CD4-positive, alpha-beta T cell treated with Interleukin-4 for 1 hour (primary cell): ENCODE results near the gene GDA.
A peak's percentile ranks its signal among the peaks of the same experiment; 100 is the strongest.
"Not testable (repeated sequence)": the region's sequence is repeated elsewhere in the genome, so short reads cannot be mapped to it uniquely, and the experiment has no call there.

ENCODE experiments used
- DNase-seq, 2 donors: peaks; one replicate each; pipeline ENCODE4 v3.0.0-alpha.2; 2020 to 2022

The GDA gene

DNA sequence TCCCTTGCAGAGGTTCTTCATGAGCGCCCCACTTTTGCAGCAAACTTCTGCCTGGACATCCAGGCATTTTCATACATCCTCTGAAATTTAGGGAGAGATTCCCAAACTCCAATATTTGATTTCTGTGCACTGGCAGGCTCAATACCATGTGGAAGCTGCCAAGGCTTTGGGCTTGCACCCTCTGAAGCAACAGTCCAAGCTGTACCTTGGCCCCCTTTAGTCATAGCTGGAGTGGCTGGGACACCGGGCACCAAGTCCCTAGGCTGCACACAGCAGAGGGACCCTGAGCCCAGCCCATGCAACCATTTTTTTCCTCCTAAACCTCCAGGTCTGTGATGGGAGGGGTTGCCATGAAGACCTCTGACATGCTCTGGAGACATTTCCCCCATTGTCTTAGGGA is 141.1 kb downstream of the GDA start:
- no peak for DNase-seq

DNA sequence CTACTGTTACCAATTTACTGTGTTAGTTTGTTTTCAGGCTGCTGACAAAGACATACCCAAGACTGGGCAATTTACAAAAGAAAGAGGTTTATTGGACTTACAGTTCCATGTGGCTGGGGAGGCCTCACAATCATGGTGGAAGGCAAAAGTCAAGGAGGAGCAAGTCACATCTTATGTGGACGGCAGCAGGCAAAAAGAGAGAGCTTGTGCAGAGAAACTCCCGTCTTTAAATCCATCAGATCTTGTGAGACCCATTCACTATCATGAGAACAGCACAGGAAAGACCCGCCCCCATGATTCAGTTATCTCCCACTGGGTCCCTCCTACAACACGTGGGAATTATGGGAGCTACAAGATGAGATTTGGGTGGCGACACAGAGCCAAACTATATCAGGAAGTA is 142.3 kb downstream of the GDA start:
- DNase-seq: not testable (repeated sequence)

DNA sequence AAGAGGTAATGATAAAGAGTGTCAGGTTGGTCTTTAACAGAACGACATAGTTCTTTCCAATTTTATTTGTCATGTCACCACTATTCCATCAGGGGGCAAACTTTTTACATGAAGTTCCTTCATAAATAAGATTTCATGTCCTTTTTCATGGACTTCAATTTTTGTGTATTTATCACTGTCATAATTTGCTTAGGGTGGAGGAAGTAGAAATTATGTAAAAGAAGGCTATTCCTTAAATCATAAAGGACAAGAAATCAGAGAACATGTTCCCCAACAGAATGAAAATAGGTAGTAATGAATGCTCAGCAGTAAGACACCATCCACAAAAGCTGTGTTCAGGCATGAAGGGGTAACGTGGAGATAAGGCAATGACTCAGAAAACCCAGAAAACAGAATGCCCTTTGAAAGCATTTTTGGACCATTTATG is 143.0 kb downstream of the GDA start:
- DNase-seq: peak in 1 of 2 donors; percentile 42

DNA sequence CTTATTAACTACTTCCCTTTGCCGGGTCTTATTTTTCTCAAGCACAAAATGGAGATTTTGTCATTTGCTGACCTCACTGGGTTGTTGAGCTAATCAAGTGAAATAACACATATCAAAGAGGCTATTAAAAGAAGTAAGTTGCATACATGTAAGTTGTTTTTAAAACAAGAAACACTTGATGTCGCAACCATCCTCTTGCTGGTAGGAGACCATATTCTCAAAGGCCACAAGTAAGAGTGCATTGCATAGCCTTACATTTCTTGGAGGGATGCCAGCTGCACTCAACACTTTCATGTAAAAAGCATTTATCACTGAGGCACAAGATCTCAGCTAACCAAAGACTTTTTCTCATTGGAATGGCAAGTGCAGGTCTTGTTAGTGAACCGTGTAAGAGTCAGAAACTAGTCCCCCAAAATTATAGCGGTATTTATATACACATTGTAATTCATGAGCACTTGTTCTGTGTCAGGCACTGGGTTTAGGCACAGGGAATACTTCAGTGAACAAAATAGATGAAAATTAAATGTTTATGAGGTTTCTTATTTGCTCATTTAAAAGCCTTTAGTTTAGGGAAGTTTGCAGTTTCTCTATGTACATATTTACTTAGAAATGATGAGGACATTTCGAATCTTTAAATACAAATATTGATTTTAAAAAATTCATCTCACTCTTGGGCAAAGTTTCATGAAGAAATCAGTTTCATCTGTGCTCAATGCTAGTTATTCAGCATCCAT is 143.8 kb downstream of the GDA start:
- DNase-seq: peak in 1 of 2 donors; percentile 28

DNA sequence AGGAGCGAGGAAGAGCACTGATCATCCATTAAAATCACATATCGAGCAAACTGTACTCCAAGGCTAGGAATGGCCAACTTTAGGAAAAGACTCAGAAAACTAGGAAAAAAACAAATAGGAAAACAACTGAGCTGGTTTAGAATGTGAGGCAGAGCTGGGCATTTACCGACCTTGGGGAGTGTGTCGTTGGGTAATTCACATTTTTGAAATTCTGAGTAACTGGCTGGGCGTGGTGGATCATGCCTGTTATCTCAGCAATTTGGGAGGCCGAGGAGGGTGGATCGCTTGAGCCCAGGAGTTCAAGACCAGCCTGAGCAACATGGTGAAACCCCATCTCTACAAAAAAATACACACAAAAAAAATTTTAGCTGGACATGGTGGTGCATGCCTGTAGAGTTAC is 145.7 kb downstream of the GDA start:
- DNase-seq: peak in 1 of 2 donors; percentile 51

DNA sequence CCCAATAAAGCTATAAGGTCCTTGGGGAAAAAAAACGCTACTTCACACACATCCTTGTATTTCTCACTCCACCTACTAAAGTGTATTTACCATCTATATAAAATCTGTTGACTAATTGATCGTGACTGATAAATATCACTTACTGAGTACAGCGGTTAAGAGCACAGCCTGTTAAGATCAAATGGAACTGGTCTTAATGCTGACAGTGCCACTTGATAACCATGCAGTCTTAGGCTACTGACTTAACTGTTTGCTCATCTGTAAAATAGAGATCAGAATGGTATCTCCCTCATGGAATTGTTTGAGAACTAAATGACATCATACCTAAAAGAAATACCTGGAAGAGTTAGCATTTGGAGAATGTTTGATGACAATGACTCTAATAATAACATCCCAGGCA is 148.3 kb downstream of the GDA start:
- DNase-seq: no peak

DNA sequence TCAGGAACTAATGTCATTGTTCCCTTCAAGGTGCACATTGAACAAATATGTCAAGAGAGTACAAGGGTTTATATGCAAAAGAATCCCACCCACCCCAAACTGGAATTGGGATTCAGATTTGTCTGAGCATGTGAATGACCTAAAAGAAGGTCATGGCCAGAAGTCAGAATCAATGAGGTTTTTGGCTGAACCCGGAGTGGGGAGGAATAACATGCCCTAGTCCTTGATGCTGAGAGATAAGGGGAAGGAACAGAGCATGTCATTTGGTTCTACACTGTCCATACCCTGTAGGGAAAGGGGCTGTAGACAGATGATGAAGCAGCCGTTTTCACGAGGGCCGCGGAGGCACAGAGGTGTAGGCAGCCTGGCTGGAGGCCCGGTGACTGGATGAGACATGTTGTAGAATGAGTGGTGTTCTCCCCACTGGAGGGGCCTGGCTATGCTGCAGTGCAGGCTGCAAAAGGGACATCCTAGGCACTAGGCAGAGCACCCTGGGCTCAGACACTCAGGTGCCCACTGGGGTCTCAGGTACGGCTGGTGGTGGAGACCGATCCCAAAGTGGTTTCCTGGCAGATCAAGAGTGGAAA is 149.9 kb downstream of the GDA start:
- no peak for DNase-seq

DNA sequence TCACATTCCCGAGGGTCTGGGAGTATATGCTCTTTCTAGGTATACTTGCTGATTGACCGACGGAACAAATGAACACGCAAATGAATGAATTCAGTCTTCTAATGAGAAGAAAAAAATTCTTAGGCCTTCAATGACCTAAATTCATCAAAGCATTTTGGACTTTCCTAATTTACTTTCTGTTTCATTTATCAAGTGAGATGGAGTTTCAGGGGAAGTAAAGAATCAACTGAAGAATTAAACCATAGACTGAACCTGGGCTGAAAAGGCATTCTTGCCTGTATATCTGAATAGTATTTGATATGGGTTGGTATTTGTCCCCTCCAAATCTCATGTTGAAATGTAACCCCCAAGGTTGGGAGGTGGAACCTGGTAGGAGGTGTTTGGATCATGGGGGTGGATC is 151.6 kb downstream of the GDA start:
- DNase-seq: no peak
